Measurements from ENCODE around the gene GUCY1A2.
A peak's percentile ranks its signal among the peaks of the same experiment; 100 is the strongest.

GUCY1A2 gene

DNA sequence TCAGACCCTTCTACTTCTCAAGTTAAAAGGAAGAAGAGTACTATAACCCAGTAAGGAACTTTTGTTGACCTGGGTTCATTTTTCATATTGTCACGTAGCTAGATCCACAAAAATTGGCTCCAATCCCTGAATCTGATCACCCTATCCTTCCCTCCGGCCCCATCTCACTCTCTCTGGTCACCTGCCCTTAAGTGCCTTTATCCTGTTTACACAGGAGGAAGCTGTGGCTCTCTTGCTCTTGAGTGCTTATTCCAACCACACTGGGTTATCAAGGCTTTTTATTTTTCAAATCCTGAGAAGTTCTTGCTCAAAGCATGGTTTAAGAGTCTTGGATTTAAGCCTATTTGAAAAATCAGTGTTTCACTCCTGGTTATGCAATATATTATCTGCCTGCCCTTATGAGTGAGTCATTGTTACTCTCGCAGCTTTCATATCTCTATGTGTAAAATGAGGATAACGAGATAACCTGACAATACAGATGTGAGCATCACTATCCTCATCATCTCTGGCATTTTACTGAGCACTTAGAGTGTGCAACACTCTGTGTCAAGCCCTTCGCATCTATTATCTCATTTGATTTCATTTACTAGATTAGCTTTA is 293.9 kb downstream of the GUCY1A2 start:
- DNase-seq, result peak; percentile 2 to 42

DNA sequence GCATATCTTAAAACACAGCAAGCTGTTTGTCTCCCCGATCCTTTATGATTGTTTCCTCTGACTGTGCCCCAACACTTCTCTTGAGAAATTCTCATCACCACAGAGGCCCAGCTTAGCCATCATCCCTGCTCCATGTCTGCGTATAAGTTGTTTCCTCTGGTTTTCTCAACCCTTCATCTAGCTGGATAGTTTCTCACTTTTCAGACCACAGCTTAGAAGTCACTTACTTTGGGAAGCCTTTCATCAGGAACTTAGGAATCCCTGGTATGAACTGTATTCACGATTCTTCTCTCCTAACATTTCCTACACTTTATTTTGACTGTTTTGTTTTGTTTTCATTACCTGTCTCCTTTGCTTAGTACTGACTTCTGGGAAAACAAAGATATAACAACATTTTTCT is 295.2 kb downstream of the GUCY1A2 start:
- no peak for DNase-seq

GRCh38 chr11:106717222-106717621 is 301.1 kb downstream of the GUCY1A2 start:
- no peak for DNase-seq

GRCh38 chr11:106714199-106714598 is 304.1 kb downstream of the GUCY1A2 start:
- no peak for DNase-seq

- no peak for DNase-seq
Measured at GRCh38 chr11:106708348-106708747, 309.9 kb downstream of the GUCY1A2 start.

DNA sequence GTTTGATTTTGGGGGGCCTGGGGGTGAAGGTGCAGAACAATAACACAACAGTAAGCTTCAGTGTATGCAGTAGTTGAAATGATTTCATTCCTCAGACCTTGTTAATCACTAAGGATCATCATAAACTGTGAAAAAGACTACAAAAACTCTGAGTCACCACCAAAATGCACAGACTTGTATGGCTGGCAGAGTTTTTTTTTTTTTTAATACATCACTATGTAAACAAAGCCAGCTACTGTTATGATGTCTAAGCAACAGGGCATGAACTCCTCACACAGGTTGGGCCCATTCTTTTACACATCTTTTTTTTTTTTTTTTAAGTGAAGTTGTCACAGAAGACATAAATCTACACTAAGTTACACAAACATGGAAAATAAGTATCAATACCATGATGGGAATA is 311.9 kb downstream of the GUCY1A2 start:
- DNase-seq, result no peak

GRCh38 chr11:106702805-106703204 is 315.5 kb downstream of the GUCY1A2 start:
- DNase-seq, result no peak

- DNase-seq, result no peak
Measured at GRCh38 chr11:106697058-106697457, 321.2 kb downstream of the GUCY1A2 start.

GRCh38 chr11:106695506-106695905 is 322.8 kb downstream of the GUCY1A2 start:
- DNase-seq, result no peak

DNA sequence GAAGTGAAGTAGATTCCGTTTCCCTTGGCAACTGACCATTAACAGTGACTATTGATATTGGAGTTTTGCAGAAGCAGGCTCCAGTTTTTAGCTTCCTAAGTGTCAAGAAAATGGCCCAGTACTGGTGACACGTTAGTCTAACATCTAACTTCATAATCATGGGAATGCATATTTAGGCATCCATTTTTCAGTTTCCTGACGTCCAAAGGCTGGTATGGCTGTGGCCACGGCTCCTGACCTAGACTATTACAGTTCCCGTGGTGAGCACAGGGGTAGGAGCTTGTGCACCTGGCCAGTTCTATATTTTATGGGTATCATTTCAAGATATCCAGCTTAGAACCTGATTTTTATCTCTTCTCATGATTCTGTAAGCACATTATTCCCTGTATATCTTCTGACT is 323.8 kb downstream of the GUCY1A2 start:
- DNase-seq, result no peak

DNA sequence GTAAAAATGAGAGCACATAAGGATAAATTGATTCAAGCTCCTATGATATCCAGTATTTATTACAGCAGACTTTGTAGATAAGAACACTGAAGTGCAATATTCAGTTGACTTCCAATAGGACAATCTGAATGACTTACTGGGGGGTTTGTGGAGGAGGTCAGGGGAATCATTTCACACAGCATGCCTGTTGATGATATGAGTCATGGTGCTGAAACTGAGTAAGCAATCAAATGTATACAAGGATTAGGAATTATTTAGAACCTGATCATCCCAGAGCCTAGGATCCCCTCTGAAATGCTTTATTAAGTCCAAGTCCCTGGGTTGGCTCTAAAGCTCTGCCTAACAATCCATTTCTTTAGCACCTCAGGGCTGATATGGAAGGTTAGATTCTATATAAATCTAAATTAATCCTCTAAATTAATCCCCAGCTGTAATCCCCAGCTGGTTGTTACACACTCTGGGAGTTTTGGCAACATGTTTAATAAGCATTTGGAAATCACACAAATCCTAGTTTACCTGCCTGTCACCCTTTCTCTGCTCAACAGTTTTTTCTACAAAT is 326.4 kb downstream of the GUCY1A2 start:
- DNase-seq, result no peak

DNA sequence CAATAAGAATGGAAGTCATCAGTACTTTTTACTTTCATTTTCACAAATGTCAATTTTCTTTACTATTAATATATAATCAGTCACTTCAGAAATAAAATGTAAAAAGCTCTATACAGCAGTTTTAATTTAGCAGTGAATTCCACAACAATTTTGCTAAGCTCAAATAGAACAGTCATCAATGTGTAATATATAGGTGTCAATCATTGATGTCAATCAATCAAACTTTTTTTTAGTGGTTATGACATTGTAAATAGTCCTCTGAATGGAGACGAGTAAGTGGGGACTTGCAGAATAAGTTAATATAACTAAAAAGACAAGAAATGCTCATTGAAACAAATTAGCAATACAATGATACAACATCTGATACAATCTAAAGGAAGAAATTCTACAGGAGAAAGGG is 327.4 kb downstream of the GUCY1A2 start:
- DNase-seq, result no peak

DNA sequence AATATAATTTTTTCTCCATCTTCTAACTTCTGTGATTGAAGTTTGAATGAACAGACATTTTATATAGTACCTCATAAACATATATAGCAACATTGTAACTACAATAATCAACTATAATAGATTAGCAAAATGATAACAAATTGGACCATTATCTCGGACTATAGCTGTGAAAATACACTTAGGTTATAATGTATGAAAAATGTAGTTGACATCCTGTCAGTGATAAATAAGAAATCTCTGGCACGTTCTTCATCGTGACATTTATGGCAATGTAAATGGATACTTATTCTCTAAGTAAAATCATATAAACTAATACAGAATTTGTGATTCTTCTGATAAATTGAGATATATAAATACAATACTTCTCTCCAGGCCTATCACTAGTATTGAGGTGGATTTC is 333.3 kb downstream of the GUCY1A2 start:
- no peak for DNase-seq

GRCh38 chr11:106683435-106683834 is 334.8 kb downstream of the GUCY1A2 start:
- DNase-seq, result no peak

- DNase-seq, result no peak
Measured at GRCh38 chr11:106681435-106681834, 336.8 kb downstream of the GUCY1A2 start.

GRCh38 chr11:106679581-106679980 is 338.7 kb downstream of the GUCY1A2 start:
- DNase-seq, result no peak

DNA sequence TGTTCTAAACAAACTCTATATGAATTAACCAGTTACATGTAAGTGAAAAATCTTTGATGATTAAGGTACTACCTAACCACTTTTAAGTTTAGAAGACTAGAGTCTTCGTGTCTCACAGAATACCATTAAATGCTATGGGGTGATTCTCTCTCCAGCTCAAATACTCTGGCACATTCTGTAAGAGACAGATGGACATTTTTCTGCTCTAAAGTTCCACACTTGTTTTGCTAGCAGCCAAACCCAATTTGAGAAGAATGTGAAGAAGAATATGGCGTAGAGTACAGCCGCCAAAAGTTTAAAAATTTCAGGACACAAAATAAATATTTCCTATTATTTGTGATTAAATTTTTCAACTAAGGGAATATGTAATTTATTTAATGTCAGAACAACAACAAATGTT is 339.1 kb downstream of the GUCY1A2 start:
- no peak for DNase-seq

DNA sequence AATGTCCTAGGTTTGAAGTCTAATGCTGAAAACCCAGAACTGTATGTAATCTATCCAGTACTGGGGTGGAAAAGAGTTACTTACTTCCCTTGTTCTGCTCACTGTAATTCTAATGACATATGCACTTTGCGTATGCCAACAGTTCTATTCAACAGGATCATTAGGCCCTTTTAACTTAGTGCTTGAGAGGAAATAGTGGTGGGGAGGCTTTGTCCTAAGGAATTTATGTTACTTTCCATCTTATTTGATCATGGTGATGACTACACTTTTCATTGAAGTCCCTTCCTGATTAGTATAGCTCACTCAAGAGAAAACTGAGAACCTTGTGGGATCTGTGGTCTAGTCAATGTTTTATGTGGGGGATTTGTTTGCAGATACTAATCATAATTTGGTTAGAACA is 348.2 kb downstream of the GUCY1A2 start:
- DNase-seq, result no peak

GRCh38 chr11:106668147-106668546 is 350.1 kb downstream of the GUCY1A2 start:
- no peak for DNase-seq

DNA sequence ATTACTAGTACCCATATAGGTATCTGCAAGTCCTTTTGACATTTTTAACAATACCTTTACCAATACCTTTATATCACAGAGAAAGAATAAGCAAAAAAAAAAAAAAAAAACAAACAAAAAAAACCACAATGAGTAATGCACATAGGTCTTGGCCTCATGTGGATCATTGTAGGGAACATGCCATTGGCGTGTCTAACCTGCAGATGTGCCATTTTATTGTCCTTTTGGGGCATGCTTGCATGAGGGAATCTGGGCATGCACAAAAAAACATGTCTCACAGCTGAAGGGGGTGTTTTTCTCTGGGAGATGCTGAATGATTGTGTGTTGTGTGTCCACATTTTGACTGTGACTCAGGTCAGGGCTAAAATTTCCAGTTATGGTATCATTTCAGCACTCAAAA is 361.6 kb downstream of the GUCY1A2 start:
- no peak for DNase-seq

DNA sequence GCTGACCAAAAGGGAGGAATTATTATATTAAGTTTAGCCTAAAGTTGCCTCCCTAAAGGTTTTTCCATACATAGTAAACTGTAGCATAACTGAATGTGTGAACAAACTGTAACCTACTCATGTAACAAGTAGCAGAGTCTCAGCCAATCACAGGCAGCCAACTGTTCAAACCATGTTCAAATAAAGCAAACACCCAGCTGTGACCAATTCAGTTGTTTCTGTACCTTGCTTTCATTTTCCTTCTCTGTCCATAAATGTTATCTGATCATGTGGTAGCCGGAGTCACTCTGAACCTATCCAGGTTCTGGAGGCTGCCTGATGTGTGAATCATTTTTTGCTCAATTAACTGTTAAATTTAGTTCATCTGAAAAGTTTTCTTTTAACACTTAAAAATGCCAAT is 373.5 kb downstream of the GUCY1A2 start:
- no peak for DNase-seq

GRCh38 chr11:106642331-106642730 is 375.9 kb downstream of the GUCY1A2 start:
- DNase-seq, result no peak

GRCh38 chr11:106632283-106632682 is 386.0 kb downstream of the GUCY1A2 start:
- no peak for DNase-seq

GRCh38 chr11:106627694-106628093 is 390.6 kb downstream of the GUCY1A2 start:
- DNase-seq, result no peak

DNA sequence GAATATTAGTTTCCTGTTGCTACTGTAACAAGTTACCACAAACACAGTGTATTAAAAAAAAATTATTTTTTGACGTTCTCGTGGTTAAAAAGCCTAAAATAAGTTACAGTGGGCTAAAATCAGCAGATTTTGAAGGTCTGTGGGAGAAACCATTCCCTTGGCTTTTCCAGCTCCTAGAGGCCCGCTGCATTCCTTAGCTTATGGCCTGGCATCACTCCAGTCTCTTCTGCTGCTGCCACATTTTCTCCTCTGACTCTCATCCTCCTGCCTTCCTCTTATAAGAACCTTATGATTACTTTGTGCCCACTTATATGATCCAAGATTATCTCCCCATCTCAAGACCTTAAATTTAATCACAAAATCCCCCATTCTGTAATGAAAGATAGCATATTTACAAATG is 392.7 kb downstream of the GUCY1A2 start:
- no peak for DNase-seq

Measured in NCI-H2081 (cell line).